D721Med (cell line): ENCODE measurements around the gene VRK2.
"Not testable (repeated sequence)": the region's sequence is repeated elsewhere in the genome, so short reads cannot be mapped to it uniquely, and the experiment has no call there.

ENCODE experiments used
- DNase-seq: peaks from one replicate; pipeline ENCODE4 v3.0.0; 2011; ENCODE audit warnings: low spot score; ENCODE audit not compliant: insufficient read length
- FAIRE-seq: peaks from 2 replicates; lab custom pipeline; 2011; peaks lifted over from hg19 to GRCh38; lab: Jason Lieb, UNC
- CTCF ChIP-seq: IDR thresholded peaks from 2 replicates; pipeline ENCODE4 v1.5.1; 2012; ENCODE audit warnings: mild to moderate bottlenecking, control low read depth; ENCODE audit not compliant: insufficient read depth; ENCODE audit errors: missing control alignments

The VRK2 gene

GRCh38 chr2:58157754-58158153 lies 111.1 kb downstream of the VRK2 start:
- DNase-seq = no peak

GRCh38 chr2:58158481-58158880 lies 111.9 kb downstream of the VRK2 start:
- DNase-seq (no peak), FAIRE-seq (no peak)
- no peak for TF ChIP-seq CTCF

More at GRCh38 chr2:58157754-58158153, 111.1 kb downstream of the VRK2 start:
- FAIRE-seq = peak; percentile 29
- TF ChIP-seq CTCF = no peak

GRCh38 chr2:58163913-58164312 lies 117.3 kb downstream of the VRK2 start:
- no peak for DNase-seq
- TF ChIP-seq CTCF = no peak
- FAIRE-seq = no peak

- FAIRE-seq = not testable (repeated sequence)
Observed at GRCh38 chr2:58168130-58168529, 121.5 kb downstream of the VRK2 start.

GRCh38 chr2:58169845-58170244 lies 123.2 kb downstream of the VRK2 start:
- not testable (repeated sequence) for FAIRE-seq

More at GRCh38 chr2:58168130-58168529, 121.5 kb downstream of the VRK2 start:
- not testable (repeated sequence) for DNase-seq

GRCh38 chr2:58170334-58170933 lies 123.8 kb downstream of the VRK2 start:
- not testable (repeated sequence) for FAIRE-seq, DNase-seq

More at GRCh38 chr2:58169845-58170244, 123.2 kb downstream of the VRK2 start:
- DNase-seq = not testable (repeated sequence)

- FAIRE-seq, DNase-seq: not testable (repeated sequence)
Observed at GRCh38 chr2:58171831-58172230, 125.2 kb downstream of the VRK2 start.

GRCh38 chr2:58177187-58177586 lies 130.6 kb downstream of the VRK2 start:
- DNase-seq, FAIRE-seq: not testable (repeated sequence)

GRCh38 chr2:58180175-58180574 lies 133.6 kb downstream of the VRK2 start:
- not testable (repeated sequence) for FAIRE-seq, DNase-seq

GRCh38 chr2:58180635-58181034 lies 134.0 kb downstream of the VRK2 start:
- TF ChIP-seq CTCF = no peak
- DNase-seq (no peak), FAIRE-seq (no peak)

GRCh38 chr2:58182527-58182926 lies 135.9 kb downstream of the VRK2 start:
- FAIRE-seq = no peak

More at GRCh38 chr2:58182527-58182926, 135.9 kb downstream of the VRK2 start:
- DNase-seq = no peak
- no peak for TF ChIP-seq CTCF
